ENCODE measurements around the gene NTRK1.

DNA sequence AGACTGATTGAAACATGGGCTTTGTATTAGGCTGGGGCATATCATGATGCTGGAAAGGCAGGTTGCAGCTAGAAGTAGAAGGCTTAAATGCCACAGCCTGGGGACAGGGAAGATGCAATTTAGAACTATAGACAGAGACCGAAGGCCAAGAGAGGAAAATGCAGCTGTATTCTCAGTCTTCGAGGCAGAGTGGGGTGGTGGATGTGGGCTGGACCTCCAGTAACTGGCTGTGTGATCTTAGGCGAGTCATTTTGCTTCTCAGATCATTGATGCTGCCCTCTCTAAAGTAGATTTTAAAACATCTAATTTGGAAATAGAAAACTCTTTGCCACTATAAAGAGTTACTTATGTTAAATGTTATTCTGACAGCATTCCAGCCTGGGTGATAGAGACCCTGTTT, 26.3 kb upstream of the NTRK1 start:
- TF ChIP-seq RAD21 (IDR thresholded peaks at IDR 0.05) (no peak), NR2F2 (IDR thresholded peaks at IDR 0.05) (no peak), TAF1 (conservative IDR thresholded peaks at IDR 0.05) (no peak), ATF3 (IDR thresholded peaks at IDR 0.05) (no peak), JUND (IDR thresholded peaks at IDR 0.05) (no peak), FOXA1 (IDR thresholded peaks at IDR 0.05) (no peak)
- TF ChIP-seq, protein P1, sequence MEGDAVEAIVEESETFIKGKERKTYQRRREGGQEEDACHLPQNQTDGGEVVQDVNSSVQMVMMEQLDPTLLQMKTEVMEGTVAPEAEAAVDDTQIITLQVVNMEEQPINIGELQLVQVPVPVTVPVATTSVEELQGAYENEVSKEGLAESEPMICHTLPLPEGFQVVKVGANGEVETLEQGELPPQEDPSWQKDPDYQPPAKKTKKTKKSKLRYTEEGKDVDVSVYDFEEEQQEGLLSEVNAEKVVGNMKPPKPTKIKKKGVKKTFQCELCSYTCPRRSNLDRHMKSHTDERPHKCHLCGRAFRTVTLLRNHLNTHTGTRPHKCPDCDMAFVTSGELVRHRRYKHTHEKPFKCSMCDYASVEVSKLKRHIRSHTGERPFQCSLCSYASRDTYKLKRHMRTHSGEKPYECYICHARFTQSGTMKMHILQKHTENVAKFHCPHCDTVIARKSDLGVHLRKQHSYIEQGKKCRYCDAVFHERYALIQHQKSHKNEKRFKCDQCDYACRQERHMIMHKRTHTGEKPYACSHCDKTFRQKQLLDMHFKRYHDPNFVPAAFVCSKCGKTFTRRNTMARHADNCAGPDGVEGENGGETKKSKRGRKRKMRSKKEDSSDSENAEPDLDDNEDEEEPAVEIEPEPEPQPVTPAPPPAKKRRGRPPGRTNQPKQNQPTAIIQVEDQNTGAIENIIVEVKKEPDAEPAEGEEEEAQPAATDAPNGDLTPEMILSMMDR (IDR thresholded peaks at IDR 0.05; ENCODE audit: low read depth, low read length, missing input control) = no peak

All from liver (tissue), 3 donors.